CD4-positive, alpha-beta T cell treated with Interferon gamma for 1 hour (primary cell): ENCODE results near the gene DNAH8.

Experiments used
- DNase-seq: peaks from one replicate; pipeline ENCODE4 v3.0.0-alpha.2; 2020

DNAH8 gene

GRCh38 chr6:39078695-39079094 lies 363.6 kb downstream of the DNAH8 start:
- no peak for DNase-seq

- no peak for DNase-seq
These were observed 364.4 kb downstream of the DNAH8 start for GRCh38 chr6:39079197-39080125.
